H9 (cell line): ENCODE measurements around the gene SMCP. TPM values are rescaled to one million over a fixed set of nuclear protein-coding genes. Genes with fewer than 3 reads are reported as not detected.

ENCODE experiments used
- DNase-seq: peaks from one replicate; pipeline ENCODE4 v3.0.0-alpha.2; 2017
- H2AFZ ChIP-seq: one replicate; pipeline ENCODE4 v1.6.1; 2013; ENCODE audit warnings: mild to moderate bottlenecking, low read length, control low read depth, moderate library complexity
- H2AK5ac ChIP-seq: 2 replicates; pipeline ENCODE4 v1.6.1; 2013; ENCODE audit warnings: low read length, control low read depth, mixed read lengths; ENCODE audit not compliant: insufficient read length
- H2BK120ac ChIP-seq: one replicate; pipeline ENCODE4 v1.6.1; 2013; ENCODE audit warnings: low read depth, mild to moderate bottlenecking, low read length, control low read depth, inconsistent platforms; ENCODE audit not compliant: poor library complexity, severe bottlenecking
- H2BK12ac ChIP-seq: 2 replicates; pipeline ENCODE4 v1.6.1; 2013; ENCODE audit warnings: low read length, control low read depth, mixed read lengths, low read depth; ENCODE audit not compliant: insufficient read length
- H2BK15ac ChIP-seq: 2 replicates; pipeline ENCODE4 v1.6.1; 2013; ENCODE audit warnings: low read depth, low read length, control low read depth
- H2BK20ac ChIP-seq: one replicate; pipeline ENCODE4 v1.6.1; 2013; ENCODE audit warnings: low read depth, mild to moderate bottlenecking, low read length, control low read depth, inconsistent platforms; ENCODE audit not compliant: poor library complexity, severe bottlenecking
- H2BK5ac ChIP-seq: 2 replicates; pipeline ENCODE4 v1.6.1; 2013; ENCODE audit warnings: low read length, control low read depth, mixed read lengths; ENCODE audit not compliant: insufficient read length
- H3K14ac ChIP-seq: 2 replicates; pipeline ENCODE4 v1.6.1; 2013; ENCODE audit warnings: low read length, control low read depth; ENCODE audit not compliant: insufficient read depth
- H3K18ac ChIP-seq: 2 replicates; pipeline ENCODE4 v1.6.1; 2013; ENCODE audit warnings: low read depth, mild to moderate bottlenecking, mixed read lengths, low read length, control low read depth; ENCODE audit not compliant: insufficient read length
- H3K23ac ChIP-seq: 2 replicates; pipeline ENCODE4 v1.6.1; 2013; ENCODE audit warnings: low read length, control low read depth, mixed read lengths, low read depth; ENCODE audit not compliant: insufficient read length
- H3K23me2 ChIP-seq: 2 replicates; pipeline ENCODE4 v1.6.1; 2013; ENCODE audit warnings: low read depth, mild to moderate bottlenecking, mixed read lengths, low read length, control low read depth; ENCODE audit not compliant: insufficient read length, poor library complexity, severe bottlenecking
- H3K27ac ChIP-seq: 2 replicates; pipeline ENCODE4 v1.5.1; 2013; ENCODE audit warnings: low read length, control low read depth, mixed read lengths, low read depth; ENCODE audit not compliant: insufficient read length
- H3K27me3 ChIP-seq: 2 replicates; pipeline ENCODE4 v1.6.1; 2013; ENCODE audit warnings: low read length, control low read depth, inconsistent platforms; ENCODE audit not compliant: insufficient read depth
- H3K4ac ChIP-seq: 2 replicates; pipeline ENCODE4 v1.6.1; 2013; ENCODE audit warnings: low read depth, mild to moderate bottlenecking, control low read depth, inconsistent platforms, low read length, moderate library complexity
- H3K4me1 ChIP-seq: 2 replicates; pipeline ENCODE4 v1.6.1; 2013; ENCODE audit warnings: low read length, control low read depth, inconsistent platforms; ENCODE audit not compliant: insufficient read depth
- H3K4me2 ChIP-seq: 2 replicates; pipeline ENCODE4 v1.6.1; 2013; ENCODE audit warnings: low read length, control low read depth, mixed read lengths; ENCODE audit not compliant: insufficient read length, insufficient read depth
- H3K56ac ChIP-seq: 2 replicates; pipeline ENCODE4 v1.6.1; 2013; ENCODE audit warnings: low read depth, mild to moderate bottlenecking, mixed read lengths, low read length, control low read depth; ENCODE audit not compliant: insufficient read length
- H3K79me1 ChIP-seq: 2 replicates; pipeline ENCODE4 v1.6.1; 2013; ENCODE audit warnings: low read depth, mild to moderate bottlenecking, moderate library complexity, low read length, control low read depth, inconsistent platforms; ENCODE audit not compliant: insufficient read depth, poor library complexity, severe bottlenecking
- H3K79me2 ChIP-seq: 2 replicates; pipeline ENCODE4 v1.6.1; 2013; ENCODE audit warnings: low read length, control low read depth, inconsistent platforms; ENCODE audit not compliant: insufficient read depth
- H3K9ac ChIP-seq: 2 replicates; pipeline ENCODE4 v1.6.1; 2013; ENCODE audit warnings: low read length, control low read depth, mixed read lengths; ENCODE audit not compliant: insufficient read length; ENCODE audit errors: extremely low read depth
- H3K9me3 ChIP-seq: one replicate; pipeline ENCODE4 v1.6.1; 2013; ENCODE audit warnings: low read depth, low read length, inconsistent platforms; ENCODE audit not compliant: control insufficient read depth
- H3T11ph ChIP-seq: one replicate; pipeline ENCODE4 v1.6.1; 2013; ENCODE audit warnings: mild to moderate bottlenecking, low read length, control low read depth, inconsistent platforms
- H4K20me1 ChIP-seq: one replicate; pipeline ENCODE4 v1.6.1; 2013; ENCODE audit not compliant: control insufficient read depth, insufficient read length, insufficient read depth
- H4K5ac ChIP-seq: 2 replicates; pipeline ENCODE4 v1.6.1; 2013; ENCODE audit warnings: low read depth, mild to moderate bottlenecking, mixed read lengths, low read length, control low read depth; ENCODE audit not compliant: insufficient read length
- H4K8ac ChIP-seq: replicated peaks from 2 replicates; pipeline ENCODE4 v1.6.1; 2013; ENCODE audit warnings: low read length, control low read depth, mixed read lengths, low read depth; ENCODE audit not compliant: insufficient read length
- H4K91ac ChIP-seq: 2 replicates; pipeline ENCODE4 v1.6.1; 2013; ENCODE audit warnings: low read depth, mild to moderate bottlenecking, moderate library complexity, mixed read lengths, low read length, control low read depth; ENCODE audit not compliant: insufficient read length
- H3K27ac Mint-ChIP-seq, 3 experiments: 2 replicates in 2 of 3; 3 replicates in 1 of 3; pipeline ENCODE4 v1.8.0; 2020 to 2021; ENCODE audit warnings: mixed read lengths in 3 of 3, mild to moderate bottlenecking in 1 of 3, moderate library complexity in 1 of 3
- H3K27me3 Mint-ChIP-seq: 2 replicates; pipeline ENCODE4 v1.8.0; 2021; ENCODE audit warnings: low read depth, mild to moderate bottlenecking, moderate library complexity, mixed read lengths
- H3K36me3 Mint-ChIP-seq, 3 experiments: 2 replicates in 2 of 3; 3 replicates in 1 of 3; pipeline ENCODE4 v1.8.0; 2020 to 2021; ENCODE audit warnings: low read depth in 3 of 3, mixed read lengths in 3 of 3; ENCODE audit not compliant: insufficient read depth in 1 of 3
- H3K4me1 Mint-ChIP-seq, 2 experiments: 2 replicates each; pipeline ENCODE4 v1.8.0; 2020; ENCODE audit warnings: mixed read lengths in 2 of 2
- H3K4me3 Mint-ChIP-seq, 2 experiments: 2 replicates in 1 of 2; 3 replicates in 1 of 2; pipeline ENCODE4 v1.8.0; 2020 to 2021; ENCODE audit warnings: mild to moderate bottlenecking in 2 of 2, mixed read lengths in 2 of 2, moderate library complexity in 1 of 2
- H3K9me3 Mint-ChIP-seq, 2 experiments: 2 replicates in 1 of 2; 3 replicates in 1 of 2; pipeline ENCODE4 v1.8.0; 2020; ENCODE audit warnings: mild to moderate bottlenecking in 2 of 2, mixed read lengths in 2 of 2, moderate library complexity in 1 of 2
- CTCF ChIP-seq: fragments of 200-600 bp; sonication (generic); conservative IDR thresholded peaks from 3 replicates; pipeline ENCODE4 v1.8.0; 2021; ENCODE audit warnings: antibody characterized with exemption, mild to moderate bottlenecking
- WGBS: extraction: QIAGEN DNeasy Blood & Tissue Kit; methylation state at CpG from one replicate; pipeline ENCODE4 v1.1.7; 2013; ENCODE audit warnings: missing lambda C conversion rate, low lambda C conversion rate, mixed read lengths; ENCODE audit not compliant: insufficient read length; ENCODE audit errors: extremely low coverage; 5-methylcytosine and 5-hydroxymethylcytosine counted together
- total RNA-seq: library from RNA; stranded (reverse); gene quantifications from 2 replicates; pipeline ENCODE4 v1.2.1, GENCODE V29; 2021

The SMCP gene
- total RNA-seq, 1 experiment from 2014 or later: not detected

DNA sequence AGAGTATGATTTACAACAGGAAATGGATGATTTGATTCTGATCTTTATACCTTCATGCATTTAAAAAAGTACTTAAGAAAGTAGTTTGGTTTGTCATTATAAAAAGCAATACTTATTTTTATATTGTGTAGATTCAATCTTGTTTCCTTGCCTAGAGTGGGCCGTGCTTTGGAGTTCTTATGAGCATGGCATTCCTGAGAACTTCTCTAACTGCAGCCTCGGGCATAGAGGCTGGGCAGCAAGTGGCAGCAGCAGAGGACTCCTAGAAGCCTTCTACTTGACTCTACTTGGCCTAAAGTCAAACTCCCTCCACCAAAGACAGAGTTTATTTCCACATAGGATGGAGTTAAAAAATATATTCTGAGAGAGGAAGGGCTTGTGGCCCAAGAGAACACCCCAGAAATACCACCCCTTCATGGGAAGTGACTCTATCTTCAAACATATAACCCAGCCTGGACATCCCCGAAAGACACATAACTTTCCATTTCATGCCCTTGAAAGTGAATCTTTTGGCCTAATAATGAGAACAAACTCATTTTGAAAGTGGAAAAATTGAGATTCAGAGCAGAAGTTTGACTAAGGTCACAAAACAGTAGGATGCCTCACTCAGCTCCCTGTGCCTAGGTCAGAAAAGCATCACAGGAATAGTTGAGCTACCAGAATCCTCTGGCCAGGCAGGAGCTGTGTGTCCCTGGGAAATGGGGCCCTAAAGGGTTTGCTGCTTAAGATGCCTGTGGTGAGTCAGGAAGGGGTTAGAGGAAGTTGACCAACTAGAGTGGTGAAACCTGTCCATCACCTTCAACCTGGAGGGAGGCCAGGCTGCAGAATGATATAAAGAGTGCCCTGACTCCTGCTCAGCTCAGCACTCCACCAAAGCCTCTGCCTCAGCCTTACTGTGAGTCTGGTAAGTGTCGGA lies 29.8 kb downstream of the SMCP start, which contains the start of gene IVL:
TSS of gene IVL (plus strand) at position 861 of the 916 bp plus-strand sequence. CDS start 1,252 bp downstream, outside the sequence.
- no peak within 1 kb of the TSS for H2AFZ ChIP-seq
- Mint-ChIP-seq H3K4me3 (no peak within 1 kb of the TSS), H3K27me3 (peaks cover 10% of the 10 kb centered on the region), H3K9me3 (peaks cover 74 to 85% of the 10 kb centered on the region in 2 experiments), H3K4me1 (no peaks in the 10 kb centered on the region), H3K36me3 (peaks cover 3 to 29% (median 5%) of the 10 kb centered on the region in 3 experiments; a peak in 5 of 7 replicates), H3K27ac (no peak within 1 kb of the TSS)
- no peak within 1 kb of the TSS for H2BK120ac ChIP-seq
- H3K9me3 ChIP-seq: no peaks in the 10 kb centered on the region
- TF ChIP-seq CTCF: no peak
- H3K79me2 ChIP-seq: no peaks in the 10 kb centered on the region
- H3K79me1 ChIP-seq: no peaks in the 10 kb centered on the region
- no peak within 1 kb of the TSS for H2BK5ac ChIP-seq
- H4K20me1 ChIP-seq: no peaks in the 10 kb centered on the region
- no peak for DNase-seq
- no peak within 1 kb of the TSS for H2BK20ac ChIP-seq
- no peak within 1 kb of the TSS for H3K9ac ChIP-seq
- H2AK5ac ChIP-seq: no peak within 1 kb of the TSS
- no CpG with 5 or more reads among the region's 4 CpGs for WGBS
- no peak within 1 kb of the TSS for H2BK15ac ChIP-seq
- H3K4me2 ChIP-seq: no peak within 1 kb of the TSS
- no peak within 1 kb of the TSS for H3K14ac ChIP-seq
- H4K5ac ChIP-seq: no peak within 1 kb of the TSS
- no peak within 1 kb of the TSS for H3K18ac ChIP-seq
- H4K8ac ChIP-seq: no peak within 1 kb of the TSS
- no peak within 1 kb of the TSS for H2BK12ac ChIP-seq
- no peak within 1 kb of the TSS for H3T11ph ChIP-seq
- H3K56ac ChIP-seq: no peak within 1 kb of the TSS
- no peak within 1 kb of the TSS for H3K27ac ChIP-seq
- H3K4me1 ChIP-seq: no peaks in the 10 kb centered on the region
- no peaks in the 10 kb centered on the region for H3K23me2 ChIP-seq
- H4K91ac ChIP-seq: no peak within 1 kb of the TSS
- no peak within 1 kb of the TSS for H3K4ac ChIP-seq
- H3K27me3 ChIP-seq: no peaks in the 10 kb centered on the region
- H3K23ac ChIP-seq: no peak within 1 kb of the TSS
